ENCODE measurements around the gene CPA3.
A peak's percentile ranks its signal among the peaks of the same experiment; 100 is the strongest.

Gene CPA3

DNA sequence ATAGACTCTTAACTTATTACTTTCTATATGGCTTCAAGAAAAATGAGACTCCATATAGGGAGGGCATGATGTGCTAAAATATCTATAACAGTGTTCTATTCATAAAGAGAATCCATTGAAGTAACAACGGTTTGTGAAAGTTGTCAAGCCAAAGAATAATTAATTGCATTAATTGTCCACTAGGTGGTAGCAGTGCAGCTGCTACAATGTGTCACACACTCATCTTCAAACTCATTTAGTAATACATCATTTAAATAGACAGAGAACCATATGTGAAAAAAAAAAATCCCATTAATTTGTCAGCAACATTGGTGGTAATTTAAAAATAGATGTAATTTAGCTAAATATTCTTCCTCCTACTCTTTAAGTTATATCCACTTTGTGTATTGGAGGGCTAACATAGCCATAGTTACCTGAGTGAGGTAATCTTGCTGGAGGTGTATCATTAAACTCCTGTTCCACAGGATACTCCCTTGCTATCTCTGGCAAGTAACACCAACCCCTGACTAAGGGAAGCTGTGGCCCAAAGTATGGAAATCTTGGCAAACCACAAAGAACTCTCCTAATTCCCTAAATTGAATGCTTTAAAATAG, 3.7 kb upstream of the CPA3 start:
- FAIRE-seq: peak; percentile 81

DNA sequence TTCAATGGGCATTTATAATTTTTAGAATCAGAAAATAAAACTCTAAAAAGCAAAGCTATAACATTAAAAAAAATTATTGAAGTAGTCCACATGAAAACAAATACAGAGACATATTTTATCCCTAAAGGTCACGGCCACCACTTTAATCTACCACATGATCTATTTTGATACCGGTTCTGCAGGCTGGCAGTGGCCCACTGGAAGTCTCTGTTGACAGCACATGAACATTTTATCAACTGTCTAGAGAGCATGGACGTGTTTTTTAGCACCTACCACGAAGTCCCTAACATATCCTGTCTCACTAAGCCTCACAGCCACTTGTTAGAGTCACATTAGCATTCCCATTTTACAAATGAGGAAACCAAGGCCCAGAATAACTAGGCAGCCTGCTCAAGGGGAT, 1.8 kb upstream of the CPA3 start:
- no peak for FAIRE-seq

DNA sequence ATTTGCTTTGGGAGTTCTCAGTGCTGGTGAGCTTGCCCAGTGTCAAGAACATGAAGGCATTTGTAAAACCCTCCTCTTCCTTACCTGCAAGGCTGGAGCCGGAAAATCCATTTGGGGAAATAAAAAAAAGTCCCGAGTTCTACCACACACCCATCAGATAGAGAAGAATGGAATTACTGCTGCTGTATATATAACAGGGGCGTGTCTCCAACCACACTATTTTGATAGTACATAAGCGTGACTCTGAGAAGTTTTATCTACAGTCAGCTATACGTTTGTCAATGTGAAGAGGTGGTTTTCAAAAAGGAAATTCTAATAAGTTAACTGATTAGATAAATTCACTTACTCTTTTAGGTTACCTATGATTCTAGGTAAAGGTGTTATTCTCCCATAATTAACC, 1.3 kb upstream of the CPA3 start:
- no peak for FAIRE-seq

DNA sequence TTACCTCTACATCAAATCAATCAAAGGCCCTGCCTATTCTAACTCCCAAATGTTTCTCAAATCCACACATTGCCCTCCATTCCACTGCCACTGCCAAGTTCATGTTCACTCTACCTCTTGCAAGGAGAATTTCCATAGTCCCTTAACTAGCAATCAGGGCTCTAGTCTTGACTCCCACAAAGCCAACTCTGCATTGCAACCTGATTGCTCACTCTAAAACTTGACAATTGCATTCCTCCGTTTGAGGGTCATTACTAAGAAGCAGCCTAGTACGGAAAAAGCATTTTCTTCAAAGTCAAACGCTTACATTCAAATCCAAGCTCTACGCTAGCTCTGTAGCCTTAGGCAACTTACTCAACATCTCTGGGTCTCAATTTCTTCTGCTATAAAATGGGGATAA, 1.2 kb downstream of the CPA3 start:
- FAIRE-seq: no peak

DNA sequence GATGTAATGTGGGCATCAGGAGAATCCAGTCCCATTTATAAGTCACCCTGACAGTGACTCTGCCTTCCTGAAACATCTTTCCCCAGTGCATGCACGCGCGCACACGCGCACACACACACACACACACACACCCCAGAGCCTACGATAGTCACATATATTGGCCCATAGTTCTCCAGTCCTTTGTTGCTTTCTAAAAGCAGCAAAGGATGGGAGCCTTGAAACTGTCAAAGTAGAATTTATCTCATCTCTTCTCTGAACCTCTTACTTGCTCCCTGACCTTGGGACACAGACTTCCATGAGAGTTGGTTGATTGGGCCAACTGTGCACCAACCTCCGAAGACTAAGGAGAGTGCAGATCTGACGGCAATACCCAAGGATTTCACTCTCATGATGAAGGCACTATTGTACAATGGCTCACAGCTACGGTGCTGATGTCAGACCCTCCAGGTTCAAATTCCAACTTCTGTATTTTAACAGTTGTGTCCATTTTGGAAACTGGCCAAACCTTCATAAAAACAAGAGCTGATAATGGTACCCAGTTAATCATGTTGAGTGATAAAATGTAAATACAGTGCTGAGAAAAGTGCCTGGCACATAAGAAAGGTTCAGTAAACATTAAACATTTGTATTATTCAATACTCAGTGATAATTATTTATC, 8.3 kb downstream of the CPA3 start:
- FAIRE-seq: no peak

DNA sequence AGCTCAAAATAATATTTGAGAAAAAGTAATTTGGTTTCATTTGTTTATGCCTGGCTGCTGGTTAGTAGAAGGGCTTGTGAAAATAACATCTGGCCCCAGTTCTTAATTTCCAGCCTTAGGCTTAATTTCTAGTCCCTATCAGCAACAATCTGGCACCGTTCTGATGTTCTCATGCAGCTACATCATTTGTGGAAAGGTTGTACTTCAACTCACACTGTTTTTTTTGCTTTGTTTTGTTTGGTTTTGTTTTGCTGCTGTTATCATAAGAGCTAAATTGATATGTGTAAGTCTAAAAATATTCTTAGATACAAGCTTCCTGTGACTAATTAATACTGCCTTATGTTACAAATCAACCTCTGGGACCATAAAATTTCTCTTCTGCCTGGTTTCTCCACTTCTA, 8.9 kb downstream of the CPA3 start:
- no peak for FAIRE-seq

DNA sequence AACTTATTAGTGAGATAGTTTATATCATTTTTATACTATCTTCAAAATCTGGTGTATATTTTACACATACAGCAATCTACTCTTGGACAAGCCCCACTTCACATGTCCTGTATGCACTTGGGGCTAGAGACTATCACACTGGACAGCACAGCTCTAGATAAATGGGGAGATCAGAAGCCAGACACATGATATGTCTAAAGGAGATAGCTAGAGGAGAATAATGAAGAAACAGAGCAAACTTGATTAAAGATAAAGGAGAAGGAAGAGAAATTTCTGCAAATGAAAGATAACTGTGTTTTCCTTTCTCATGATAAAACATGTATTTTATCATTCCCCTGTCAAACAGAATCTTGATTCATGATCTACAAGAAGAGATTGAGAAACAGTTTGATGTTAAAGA, 13.0 kb downstream of the CPA3 start:
- no peak for FAIRE-seq

DNA sequence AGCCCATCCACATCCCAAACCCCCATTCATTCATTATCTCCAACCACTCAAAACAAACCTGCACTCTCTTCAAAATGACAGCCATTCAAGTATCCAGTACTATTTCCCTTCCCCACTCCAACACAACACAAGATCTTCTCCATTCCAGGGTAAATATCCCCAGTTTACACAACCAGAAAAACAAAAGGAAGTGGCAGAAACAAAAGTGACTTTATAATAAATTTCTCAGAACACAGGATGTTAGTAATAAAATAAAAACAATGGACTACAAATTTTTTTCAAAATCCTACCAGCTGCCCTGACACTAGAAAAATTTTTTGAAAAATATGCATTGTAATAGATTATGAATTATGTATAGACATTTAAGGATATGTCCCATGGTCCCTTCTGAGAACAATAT, 14.2 kb downstream of the CPA3 start:
- FAIRE-seq: no peak

DNA sequence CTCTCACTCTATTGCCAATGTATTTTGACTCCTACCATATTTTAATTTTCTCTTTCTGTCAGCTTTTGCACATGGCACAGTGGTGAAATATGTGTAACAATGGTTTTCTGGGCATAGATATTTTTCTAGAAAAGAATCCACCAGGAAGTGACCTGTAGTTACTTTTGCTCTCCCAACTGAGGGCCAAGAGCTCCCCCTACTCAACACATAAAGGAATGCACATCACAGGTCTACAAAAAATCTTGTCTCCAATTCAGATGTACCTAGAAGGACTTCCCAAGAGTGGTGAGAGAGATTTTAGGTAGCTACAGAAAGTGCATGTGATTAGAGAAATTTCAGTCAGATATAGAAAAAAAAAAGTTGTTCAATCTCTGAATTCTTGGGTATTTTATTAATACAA, 15.6 kb downstream of the CPA3 start:
- no peak for FAIRE-seq

DNA sequence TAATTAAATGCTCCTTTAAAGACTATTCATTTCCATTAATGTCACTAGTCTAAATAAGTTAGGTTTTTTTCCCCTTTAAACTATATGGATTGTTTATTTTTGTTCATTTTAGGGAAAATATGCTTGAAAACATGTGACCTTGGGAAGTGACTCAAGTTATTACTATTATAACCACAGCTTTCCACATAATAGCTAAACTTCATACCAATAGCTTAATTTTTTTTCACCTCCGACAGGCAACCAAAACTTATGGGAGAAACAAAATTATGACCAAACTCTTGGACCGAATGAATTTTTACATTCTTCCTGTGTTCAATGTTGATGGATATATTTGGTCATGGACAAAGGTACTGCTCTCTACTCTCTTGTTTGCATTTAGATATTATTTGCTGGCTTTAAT, 16.2 kb downstream of the CPA3 start:
- no peak for FAIRE-seq

DNA sequence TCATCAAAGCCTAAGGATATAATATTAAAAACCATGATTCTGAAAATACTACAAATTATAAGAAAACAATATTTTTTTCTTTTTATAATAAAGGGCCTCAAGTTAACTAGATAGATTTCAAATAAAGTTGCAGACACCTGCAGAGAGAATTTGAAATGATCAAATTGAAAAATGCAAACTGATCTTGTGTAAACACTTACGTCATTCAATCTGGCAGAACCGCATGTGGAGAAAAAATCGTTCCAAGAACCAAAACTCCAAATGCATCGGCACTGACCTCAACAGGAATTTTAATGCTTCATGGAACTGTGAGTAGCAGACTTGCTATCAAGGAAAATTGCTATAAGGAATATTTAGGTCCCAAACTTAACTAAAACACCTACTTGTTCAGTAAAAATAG, 17.2 kb downstream of the CPA3 start:
- FAIRE-seq: no peak

DNA sequence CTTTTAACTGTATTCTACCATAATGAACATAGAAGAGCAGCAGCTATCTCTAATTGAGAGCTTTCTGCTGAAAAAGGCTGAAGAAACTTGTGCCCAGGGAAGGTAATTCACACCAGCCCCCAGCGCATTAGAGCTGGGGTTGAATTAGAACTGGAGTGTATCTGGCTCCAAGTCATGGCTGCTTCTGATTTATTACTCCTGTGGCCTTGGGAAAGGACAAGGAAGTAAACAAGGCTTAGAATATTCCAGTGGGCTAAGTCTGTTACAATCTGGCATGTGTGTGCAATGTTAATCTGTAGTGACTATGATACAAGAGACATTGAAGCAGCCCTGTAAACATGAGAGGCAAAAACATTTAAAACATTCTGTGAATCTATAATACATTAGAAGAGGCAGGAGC, 18.1 kb downstream of the CPA3 start:
- FAIRE-seq: no peak

DNA sequence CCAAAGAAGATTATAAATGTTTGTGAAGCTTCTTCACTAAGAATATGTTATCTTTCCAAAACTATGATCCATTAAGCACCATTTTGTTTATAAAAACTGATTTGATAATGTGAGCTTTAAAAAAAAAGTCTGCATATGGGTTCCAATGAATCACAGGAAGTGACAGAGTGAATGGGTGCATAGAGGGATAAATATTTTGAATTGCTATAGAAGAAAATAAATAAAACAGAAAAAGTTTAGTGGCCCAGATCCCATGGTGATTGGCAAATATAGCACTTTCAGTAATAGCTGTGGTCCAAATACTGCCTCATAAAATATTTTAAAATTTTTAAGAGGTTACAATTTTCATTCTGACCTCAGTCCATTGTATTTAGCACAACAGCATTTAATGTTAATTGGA, 19.2 kb downstream of the CPA3 start:
- no peak for FAIRE-seq

DNA sequence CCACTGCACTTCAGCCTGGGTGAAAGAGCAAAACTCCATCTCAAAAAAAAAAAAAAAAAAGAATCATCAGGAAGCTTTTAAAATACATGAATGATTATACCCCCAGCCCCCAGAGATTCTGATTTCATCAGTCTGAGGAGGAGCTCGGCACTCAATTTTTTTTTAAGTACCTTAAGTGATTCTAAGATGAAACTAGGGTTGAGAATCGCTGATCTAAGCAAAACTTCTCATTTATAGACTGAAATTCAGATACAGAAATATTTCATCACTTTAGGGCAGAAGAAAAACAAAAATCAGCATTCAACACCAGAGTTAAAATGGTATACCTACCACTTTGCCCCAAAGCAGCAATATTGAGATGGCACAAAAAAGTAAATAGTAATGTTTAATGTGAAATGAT, 24.7 kb downstream of the CPA3 start:
- no peak for FAIRE-seq

DNA sequence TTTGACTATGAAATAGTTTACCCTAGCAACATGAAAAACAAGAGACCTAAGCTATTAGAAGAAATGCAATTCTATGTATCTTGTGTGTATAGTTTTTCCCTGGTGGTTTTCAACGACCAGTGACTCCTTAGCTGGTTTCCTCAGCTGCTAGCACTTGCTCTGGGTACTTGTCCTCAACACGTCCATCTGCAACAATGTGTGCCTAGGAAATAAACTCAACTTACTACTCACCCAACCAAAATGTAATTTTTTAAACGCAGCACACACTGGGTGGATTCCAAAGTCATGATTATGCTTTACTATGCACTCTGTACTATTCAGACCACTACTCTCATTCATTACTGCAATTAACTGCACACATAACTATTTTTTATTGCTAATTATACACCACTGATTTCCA, 31.0 kb downstream of the CPA3 start:
- no peak for FAIRE-seq

DNA sequence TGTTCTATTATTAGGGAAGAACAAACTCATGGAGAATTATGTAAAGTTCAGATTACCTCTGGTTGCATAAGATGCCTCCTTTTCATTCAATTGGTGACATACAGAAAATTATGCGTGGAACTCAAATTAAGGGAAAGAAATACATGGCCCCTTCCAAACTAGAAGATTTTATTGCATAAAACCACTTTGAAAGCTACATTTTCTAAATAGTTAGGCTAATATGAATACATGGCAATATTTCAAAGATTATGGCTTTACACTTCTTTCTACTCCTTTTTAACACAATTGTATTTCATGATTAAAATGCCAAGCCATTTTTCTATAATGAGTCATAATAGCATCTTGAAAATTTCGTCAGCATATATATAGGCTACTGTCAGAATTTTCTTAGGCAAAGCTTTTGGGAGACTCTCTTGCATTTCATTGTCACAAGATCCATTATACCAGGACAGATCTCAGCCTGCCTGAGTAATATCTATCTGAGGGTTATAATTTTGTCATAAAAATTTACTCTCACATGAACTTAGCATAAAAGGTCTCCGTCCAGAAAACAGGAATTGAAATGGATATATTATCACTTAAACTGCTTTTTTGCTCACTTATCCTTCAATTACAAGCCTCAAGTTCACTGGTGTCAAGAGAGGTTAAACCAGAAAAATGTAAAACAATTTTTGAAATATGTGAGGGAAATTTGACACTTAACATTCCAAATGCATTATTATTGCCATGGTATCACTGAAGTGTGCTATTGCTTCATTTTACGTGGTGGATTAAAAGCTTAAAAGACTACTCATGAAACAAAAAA, 37.1 kb downstream of the CPA3 start:
- FAIRE-seq: no peak

DNA sequence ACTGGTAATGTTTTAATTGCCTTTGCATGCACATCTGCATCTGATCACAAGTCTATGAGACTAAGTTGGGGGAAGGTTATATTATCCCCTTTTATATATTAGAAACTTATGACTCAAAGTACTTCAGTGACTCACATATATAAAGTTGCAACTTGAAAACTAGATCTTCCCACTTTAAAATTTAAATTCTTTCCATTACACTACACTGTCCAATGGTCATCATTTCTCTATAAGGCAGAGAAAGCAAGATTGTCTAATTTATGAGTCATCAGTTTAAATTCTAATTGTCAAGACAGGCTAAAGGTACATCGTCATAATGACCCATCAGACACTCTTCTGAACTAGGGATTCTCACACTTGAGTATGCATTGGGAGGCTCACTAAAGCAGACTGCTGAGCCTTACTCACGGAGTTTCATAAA, 37.9 kb downstream of the CPA3 start:
- FAIRE-seq: no peak

DNA sequence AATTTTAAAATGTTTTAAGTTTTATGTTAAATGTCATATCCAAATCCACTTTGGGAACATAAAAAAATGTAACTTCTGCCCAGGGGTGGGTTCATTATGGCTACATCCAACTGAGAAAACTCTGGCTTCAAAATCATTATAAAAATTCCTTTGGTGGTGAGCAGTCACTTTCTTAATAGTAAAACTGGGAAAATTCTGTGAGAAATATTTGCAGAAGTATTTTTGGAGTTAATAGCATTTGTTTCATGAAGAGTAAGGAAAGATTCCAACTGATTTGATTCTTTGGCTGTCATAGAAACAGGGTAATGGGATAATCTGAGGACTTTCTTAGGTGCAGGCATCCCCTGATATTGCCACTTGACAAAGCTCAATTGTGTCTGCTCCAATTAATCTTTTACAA, 38.8 kb downstream of the CPA3 start:
- no peak for FAIRE-seq

DNA sequence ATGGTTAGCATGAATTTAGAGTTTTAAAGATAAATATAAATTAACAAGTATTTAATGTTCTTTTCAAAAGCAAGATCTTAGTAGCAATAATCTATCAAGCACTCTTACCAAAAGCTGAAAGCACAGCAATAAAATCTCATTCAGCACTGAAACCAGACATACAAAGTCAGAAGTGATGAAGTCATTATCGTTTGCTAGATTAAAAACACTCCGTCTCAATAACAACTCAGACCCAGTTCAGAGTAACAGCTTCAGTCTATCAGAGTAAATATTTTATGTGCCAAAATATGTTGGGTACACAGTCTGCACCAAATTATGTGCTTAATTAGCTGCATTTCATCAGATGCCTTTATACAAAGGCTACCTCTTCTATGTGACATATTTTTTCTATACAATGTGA, 41.6 kb downstream of the CPA3 start:
- FAIRE-seq: no peak

DNA sequence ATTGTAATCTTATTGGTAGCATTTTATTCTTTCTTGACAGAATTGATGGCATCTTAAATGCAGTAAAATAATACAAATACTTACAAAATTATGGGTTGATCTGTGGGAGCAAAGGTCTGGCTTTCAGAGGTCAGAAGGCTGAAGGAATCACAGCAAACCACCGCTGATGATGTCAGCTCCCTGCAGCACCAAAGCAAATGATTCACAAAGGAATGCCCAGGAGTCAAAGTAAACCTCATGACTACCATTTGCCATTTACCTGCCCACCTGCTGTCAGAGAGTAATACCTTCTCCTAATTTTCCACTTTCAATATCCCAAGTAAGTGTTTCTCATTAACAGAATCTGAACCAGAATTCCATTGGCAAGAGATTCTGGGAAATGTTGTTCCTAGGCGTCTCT, 46.1 kb downstream of the CPA3 start:
- FAIRE-seq: no peak

DNA sequence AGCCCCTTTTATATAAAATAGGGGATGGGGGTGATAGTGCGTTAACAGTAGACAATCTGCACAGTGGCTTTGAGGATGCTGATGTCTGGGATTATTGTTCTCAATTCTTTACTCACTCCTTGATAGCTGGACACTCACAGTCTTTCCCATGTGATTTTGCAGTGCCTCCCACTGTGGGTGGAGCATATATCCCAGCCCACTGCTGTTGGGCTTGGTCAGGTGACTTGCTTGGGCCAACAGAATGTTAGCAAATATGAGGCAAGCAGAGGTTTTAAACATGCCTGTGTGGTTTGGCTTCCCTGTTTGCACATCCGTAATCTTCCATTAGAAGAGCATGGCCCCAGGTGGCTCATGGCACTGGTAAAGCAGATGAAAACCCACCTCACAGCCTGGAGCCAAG, 46.5 kb downstream of the CPA3 start:
- no peak for FAIRE-seq

DNA sequence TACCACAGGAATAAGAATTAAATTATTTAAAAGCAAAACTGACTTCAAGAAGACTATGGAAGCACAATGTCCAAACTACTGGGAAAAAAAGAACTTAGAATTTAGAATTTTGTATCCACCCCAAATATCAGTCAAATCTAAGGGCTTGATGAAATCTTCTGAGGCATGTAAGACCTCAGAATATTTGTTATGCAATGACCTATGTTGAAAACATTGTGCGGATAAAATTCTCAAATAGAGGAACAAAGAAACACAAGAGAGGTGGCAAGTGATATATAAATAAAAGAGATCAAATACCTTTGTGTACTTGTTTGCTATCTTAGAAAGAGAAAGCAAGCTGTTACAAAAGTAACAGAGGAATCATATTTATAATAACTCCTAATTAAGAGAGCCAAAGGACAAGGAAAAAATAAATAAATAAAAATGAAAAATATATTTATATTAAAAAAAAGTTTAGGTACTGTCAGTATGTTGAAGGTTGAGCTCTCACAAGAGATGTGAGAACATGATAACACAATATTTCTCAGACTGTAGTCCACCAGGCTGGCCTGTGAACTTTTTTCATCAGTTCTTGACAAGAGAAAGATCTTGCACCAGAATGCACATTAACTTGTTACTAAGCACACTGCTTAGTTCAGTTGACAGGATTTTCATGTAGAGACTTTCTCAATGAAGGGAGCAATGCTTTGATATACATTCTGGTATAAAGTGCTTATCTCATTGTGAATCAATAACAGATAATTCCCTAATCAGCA, 50.0 kb downstream of the CPA3 start:
- FAIRE-seq: no peak

DNA sequence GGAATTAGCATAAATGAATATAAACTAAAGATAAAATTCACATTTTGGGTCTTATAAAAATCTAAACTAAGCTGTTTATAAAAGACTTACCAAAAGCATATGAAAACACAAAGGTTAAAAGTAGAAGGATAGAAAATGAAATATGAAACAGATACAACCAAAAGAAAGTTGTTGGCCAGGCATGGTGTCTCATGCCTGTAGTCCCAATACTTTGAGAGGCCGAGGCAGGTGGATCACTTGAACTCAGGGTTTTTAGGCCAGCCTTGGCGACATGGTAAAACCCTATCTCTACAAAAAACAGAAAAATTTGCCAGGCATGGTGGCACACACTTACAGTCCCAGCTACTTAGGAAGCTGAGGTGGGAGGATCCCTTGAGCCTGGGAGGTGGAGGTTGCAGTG, 51.0 kb downstream of the CPA3 start:
- no peak for FAIRE-seq

DNA sequence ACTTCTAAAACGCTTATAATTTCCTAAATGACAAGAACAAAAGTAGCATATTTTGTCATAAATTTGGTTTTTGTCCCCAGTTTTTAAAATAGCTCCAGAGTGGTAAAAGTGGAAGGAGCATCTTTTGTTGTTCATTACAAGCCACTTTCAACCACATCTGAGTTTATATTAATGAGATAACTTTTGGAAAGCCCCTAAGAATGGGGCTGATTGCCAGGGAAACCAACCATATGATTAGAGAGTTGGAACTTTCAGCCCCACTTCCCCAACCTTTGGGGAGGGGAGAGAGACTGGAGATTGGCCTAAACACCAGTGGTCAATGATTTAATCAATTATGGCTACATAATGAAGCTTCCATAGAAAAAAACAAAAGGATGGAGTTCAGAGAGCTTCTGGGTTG, 57.4 kb downstream of the CPA3 start:
- FAIRE-seq: no peak

Measured in G401.6 (cell line).